ENCODE results near the gene GFOD2.

DNA sequence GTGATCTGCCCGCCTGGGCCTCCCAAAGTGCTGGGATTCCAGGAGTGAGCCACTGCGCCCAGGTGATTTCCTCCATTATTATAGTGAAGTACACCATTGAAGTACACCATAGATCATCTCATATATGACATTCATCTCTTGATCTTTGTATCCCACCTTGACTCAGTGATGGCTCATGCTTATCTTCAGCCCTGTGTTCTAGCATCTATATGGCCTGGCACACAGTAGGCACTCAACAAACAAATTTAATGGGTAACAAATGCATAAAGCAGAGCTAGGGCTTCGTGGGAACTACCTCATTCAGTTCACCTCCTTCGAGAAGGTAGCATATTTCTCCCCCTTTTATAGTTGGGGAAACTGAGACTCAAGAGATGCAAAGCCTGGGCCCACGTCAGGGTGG lies 53.5 kb downstream of the GFOD2 start:
- no peak for TF ChIP-seq EZH2 (IDR thresholded peaks at IDR 0.05; ENCODE audit: insufficient read depth, low read length)
- TF ChIP-seq, protein P1, sequence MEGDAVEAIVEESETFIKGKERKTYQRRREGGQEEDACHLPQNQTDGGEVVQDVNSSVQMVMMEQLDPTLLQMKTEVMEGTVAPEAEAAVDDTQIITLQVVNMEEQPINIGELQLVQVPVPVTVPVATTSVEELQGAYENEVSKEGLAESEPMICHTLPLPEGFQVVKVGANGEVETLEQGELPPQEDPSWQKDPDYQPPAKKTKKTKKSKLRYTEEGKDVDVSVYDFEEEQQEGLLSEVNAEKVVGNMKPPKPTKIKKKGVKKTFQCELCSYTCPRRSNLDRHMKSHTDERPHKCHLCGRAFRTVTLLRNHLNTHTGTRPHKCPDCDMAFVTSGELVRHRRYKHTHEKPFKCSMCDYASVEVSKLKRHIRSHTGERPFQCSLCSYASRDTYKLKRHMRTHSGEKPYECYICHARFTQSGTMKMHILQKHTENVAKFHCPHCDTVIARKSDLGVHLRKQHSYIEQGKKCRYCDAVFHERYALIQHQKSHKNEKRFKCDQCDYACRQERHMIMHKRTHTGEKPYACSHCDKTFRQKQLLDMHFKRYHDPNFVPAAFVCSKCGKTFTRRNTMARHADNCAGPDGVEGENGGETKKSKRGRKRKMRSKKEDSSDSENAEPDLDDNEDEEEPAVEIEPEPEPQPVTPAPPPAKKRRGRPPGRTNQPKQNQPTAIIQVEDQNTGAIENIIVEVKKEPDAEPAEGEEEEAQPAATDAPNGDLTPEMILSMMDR (IDR thresholded peaks at IDR 0.05; ENCODE audit: insufficient read depth, low read depth, low read length) = no peak

Data from astrocyte (in vitro differentiated cells and primary cell).